HepG2 (cell line): Measurements from ENCODE around the gene CNTF. TPM values are rescaled to one million over a fixed set of nuclear protein-coding genes. Genes with fewer than 3 reads are reported as not detected.

Experiments used
- ARNT2 ChIP-seq: sonication (generic); formaldehyde crosslinking; IDR thresholded peaks from 2 replicates; pipeline ENCODE4 v1.8.0; 2022; ENCODE audit warnings: mild to moderate bottlenecking, low read depth, missing genetic modification reagents, moderate library complexity
- E2F2 ChIP-seq: sonication (generic); formaldehyde crosslinking; IDR thresholded peaks from 2 replicates; pipeline ENCODE4 v1.4.0; 2020; ENCODE audit warnings: missing genetic modification reagents, borderline replicate concordance
- EP300 ChIP-seq, 3 experiments: sonication (generic) in 1 of 3; formaldehyde crosslinking in 1 of 3; IDR thresholded peaks; 2 replicates each; pipeline versions ENCODE4 v1.5.1 to v1.6.1; 2011 to 2020; ENCODE audit warnings: low read depth in 2 of 3, low read length in 2 of 3, borderline replicate concordance in 1 of 3, improper control_type of control experiment in 1 of 3, mild to moderate bottlenecking in 1 of 3, missing genetic modification reagents in 1 of 3, moderate library complexity in 1 of 3
- FUBP1 ChIP-seq: sonication (generic); formaldehyde crosslinking; IDR thresholded peaks from 2 replicates; pipeline ENCODE4 v1.5.1; 2020; ENCODE audit warnings: missing genetic modification reagents, mild to moderate bottlenecking, borderline replicate concordance
- HMGXB4 ChIP-seq, 2 experiments: sonication (generic) in 1 of 2; formaldehyde crosslinking in 1 of 2; IDR thresholded peaks; 2 replicates each; pipeline versions ENCODE4 v1.4.0 to v1.6.1; 2018 to 2020; ENCODE audit warnings: missing genetic modification reagents in 2 of 2, borderline replicate concordance in 1 of 2, low read depth in 1 of 2, mild to moderate bottlenecking in 1 of 2, missing biosample characterization in 1 of 2
- KAT8 ChIP-seq: IDR thresholded peaks from 2 replicates; pipeline ENCODE4 v1.6.1; 2016; ENCODE audit warnings: missing genetic modification reagents, missing compliant biosample characterization
- PITX1 ChIP-seq: sonication (generic); formaldehyde crosslinking; IDR thresholded peaks from 2 replicates; pipeline ENCODE4 v1.5.1; 2020; ENCODE audit warnings: mild to moderate bottlenecking, missing genetic modification reagents
- SPEN ChIP-seq: sonication (generic); formaldehyde crosslinking; IDR thresholded peaks from 2 replicates; pipeline ENCODE4 v1.5.1; 2020; ENCODE audit warnings: low read depth, mild to moderate bottlenecking, missing genetic modification reagents
- SRY ChIP-seq: sonication (generic); formaldehyde crosslinking; IDR thresholded peaks from 2 replicates; pipeline ENCODE4 v1.8.0; 2022; ENCODE audit warnings: mild to moderate bottlenecking, missing genetic modification reagents
- YEATS4 ChIP-seq: sonication (generic); formaldehyde crosslinking; IDR thresholded peaks from 2 replicates; pipeline ENCODE4 v1.4.0; 2020; ENCODE audit warnings: missing genetic modification reagents, borderline replicate concordance
- ZNF264 ChIP-seq: sonication (generic); formaldehyde crosslinking; IDR thresholded peaks from 2 replicates; pipeline ENCODE4 v1.4.0; 2020; ENCODE audit warnings: missing genetic modification reagents
- ZNF280B ChIP-seq: sonication (generic); formaldehyde crosslinking; IDR thresholded peaks from 2 replicates; pipeline ENCODE4 v1.5.0; 2020; ENCODE audit warnings: missing genetic modification reagents, mild to moderate bottlenecking, borderline replicate concordance
- ZNF558 ChIP-seq: sonication (generic); formaldehyde crosslinking; IDR thresholded peaks from 2 replicates; pipeline ENCODE4 v1.9.0; 2022; ENCODE audit warnings: mild to moderate bottlenecking, missing genetic modification reagents, borderline replicate concordance
- ZNF850 ChIP-seq: sonication (generic); formaldehyde crosslinking; conservative IDR thresholded peaks from 2 replicates; pipeline ENCODE4 v1.9.0; 2021; ENCODE audit warnings: mild to moderate bottlenecking, missing genetic modification reagents
- polyA plus RNA-seq, 8 experiments: library from polyadenylated mRNA; depleted of rRNA in 3 of 8; stranded (reverse) in 7 of 8; unstranded in 1 of 8; fragments of >200 nt; fragmentation: Illumina TruSeq in 4 of 8; extraction: Trizol in 4 of 8; gene quantifications; 2 replicates each; pipeline versions ENCODE4 v1.2.1 to v1.2.3, GENCODE V29; 2011 to 2016; ENCODE audit warnings: low read depth in 4 of 8, missing spikeins in 1 of 8, mixed read lengths in 1 of 8; ENCODE audit not compliant: insufficient read depth in 1 of 8
- total RNA-seq, 5 experiments: library from RNA; depleted of rRNA; stranded (reverse); fragments of >200 nt; fragmentation: Illumina TruSeq; extraction: Trizol; gene quantifications; 2 replicates each; pipeline ENCODE4 v1.2.3, GENCODE V29; 2016; ENCODE audit warnings: low read depth in 1 of 5

Gene CNTF
- total and polyA plus RNA-seq, 2 of the 13 experiments (the other 11 are each of a cell fraction or from before 2014, with no cell fraction given) = 0.51 to 2.3 TPM

GRCh38 chr11:58577555-58578135 lies 44.8 kb upstream of the CNTF start (continued):
- peak in 1 of 2 experiments; percentile 47; a peak in 2 of 4 replicates for TF ChIP-seq HMGXB4 (CRISPR knock-in tag; IDR thresholded peaks at IDR 0.05; ENCODE audit: borderline replicate concordance in 1 of 2, low read depth in 1 of 2)
- no peak; the same call in 1 of the 2 replicates for TF ChIP-seq ZNF280B
- TF ChIP-seq YEATS4 (CRISPR knock-in tag) = no peak
- no peak for TF ChIP-seq SPEN (CRISPR knock-in tag)
- 0 out of 2 replicates have a peak, but pooled peaks have one; percentile 1 for TF ChIP-seq ZNF264 (CRISPR knock-in tag)
- peak; percentile 23; the same call in 1 of the 2 replicates for TF ChIP-seq PITX1 (CRISPR knock-in tag)
- no peak; the same call in 1 of the 2 replicates for TF ChIP-seq ZNF558 (CRISPR knock-in tag)
- no peak; the same call in 1 of the 2 replicates for TF ChIP-seq SRY (CRISPR knock-in tag)
- no peak for TF ChIP-seq KAT8 (CRISPR knock-in tag)
- TF ChIP-seq EP300 (IDR thresholded peaks at IDR 0.05; ENCODE audit: low read depth in 2 of 2, low read length in 2 of 2) = 0 out of 4 replicates have a peak, but pooled peaks of 1 of the 2 experiments have one; percentile 23
- peak; percentile 13; the same call in 1 of the 2 replicates for TF ChIP-seq EP300 (CRISPR knock-in tag; IDR thresholded peaks at IDR 0.05; ENCODE audit: borderline replicate concordance)
- no peak; the same call in 1 of the 2 replicates for TF ChIP-seq ARNT2 (CRISPR knock-in tag)
- no peak for TF ChIP-seq ZNF850 (CRISPR knock-in tag)
- TF ChIP-seq FUBP1 (CRISPR knock-in tag) = no peak
- TF ChIP-seq E2F2 = no peak
